GM19463 (cell line): ENCODE results near the gene RBPJL.

ENCODE experiments used
- ATAC-seq: cut with Tn5 transposase; IDR thresholded peaks from one replicate; pipeline ENCODE4 v1.9.1; 2021; ENCODE audit warnings: mild to moderate bottlenecking, moderate library complexity; ENCODE audit not compliant: unreplicated experiment

RBPJL gene

DNA sequence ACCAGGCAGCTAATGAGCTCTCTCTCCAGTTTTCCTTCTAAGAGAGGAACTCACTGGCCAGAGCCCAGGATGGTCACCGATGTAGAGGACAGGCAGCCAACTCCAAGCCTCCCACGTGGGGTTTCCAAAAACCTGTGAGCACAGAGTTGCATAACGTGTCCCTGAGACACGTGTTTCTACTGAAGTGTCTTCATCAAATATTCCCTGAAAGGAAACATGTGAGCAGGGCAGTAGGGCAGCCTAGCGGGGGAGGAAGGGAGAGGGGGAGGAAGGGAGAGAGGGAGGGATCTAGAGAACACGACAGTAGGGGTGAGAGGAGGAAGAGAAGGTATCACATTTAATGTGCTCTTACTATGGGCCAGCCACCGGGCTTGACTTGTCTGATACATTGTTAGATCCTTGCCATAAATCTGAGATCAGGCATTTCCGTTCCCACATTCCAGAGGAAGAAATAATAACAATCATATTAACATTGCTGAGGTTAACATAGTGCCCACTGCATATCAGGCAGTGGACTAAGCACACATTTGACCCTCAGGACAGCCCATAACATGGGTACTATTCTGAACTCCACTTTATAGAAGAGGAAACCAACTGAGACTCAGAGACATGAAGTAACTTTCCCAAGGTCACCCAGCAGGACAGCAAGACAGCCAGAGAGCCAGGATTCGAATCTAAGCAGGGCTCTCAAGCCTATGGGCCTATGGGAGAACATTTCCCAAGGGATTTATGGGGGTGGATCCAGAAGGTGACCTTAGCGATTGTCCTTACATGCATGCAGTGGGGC lies 51.8 kb downstream of the RBPJL start:
- ATAC-seq: no peak

DNA sequence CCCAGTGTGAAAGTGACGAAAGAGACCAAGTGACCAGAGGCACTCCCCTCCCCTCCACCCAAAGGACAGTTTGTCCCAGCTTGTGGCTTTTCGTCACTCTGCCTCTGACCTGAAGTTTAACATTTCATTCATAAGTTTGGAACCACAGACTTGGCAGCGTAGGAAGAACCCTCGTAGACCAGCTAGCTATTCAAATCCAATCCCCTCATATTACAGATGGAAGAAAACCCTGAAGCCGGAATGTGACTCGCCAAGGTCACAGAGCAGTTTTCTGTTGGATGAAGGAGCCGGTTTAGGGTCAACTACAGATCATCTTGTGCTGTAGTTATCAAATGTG lies 52.4 kb downstream of the RBPJL start:
- ATAC-seq: no peak

DNA sequence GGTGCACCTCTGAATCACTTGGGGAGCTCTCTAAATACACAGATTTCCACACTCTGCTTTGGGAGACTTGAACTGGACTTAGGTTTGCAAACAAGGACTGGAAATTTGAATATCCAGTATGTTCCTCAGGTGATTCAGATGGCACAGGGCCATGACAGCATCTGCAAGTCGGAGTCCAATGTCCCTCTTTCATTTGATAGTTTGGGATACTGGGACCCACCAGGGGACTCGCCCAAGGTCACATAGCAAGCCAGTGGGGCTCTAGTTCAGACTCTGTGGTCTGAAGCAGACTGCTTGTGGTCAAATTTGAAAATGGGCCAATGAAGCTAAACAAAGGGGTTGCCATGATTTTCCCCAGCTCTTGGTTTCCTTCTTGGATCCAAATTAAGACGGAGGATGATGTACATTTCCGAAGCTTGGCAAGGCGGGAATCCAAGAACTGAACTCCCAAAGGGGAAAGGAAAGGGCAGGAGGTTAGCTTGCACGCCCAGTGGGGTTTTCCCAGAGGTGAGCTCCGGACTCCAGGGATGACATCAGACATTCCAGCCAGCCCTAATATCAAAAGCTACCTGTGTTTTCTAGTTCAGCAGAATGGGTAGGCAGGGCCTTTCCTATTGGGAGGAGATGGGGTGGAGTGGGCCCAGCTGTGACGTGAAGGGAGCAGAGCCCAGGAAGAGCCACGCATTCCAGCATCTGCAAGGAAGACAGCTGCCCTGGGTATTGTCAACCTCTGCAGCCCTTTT lies 52.9 kb downstream of the RBPJL start:
- no peak for ATAC-seq

DNA sequence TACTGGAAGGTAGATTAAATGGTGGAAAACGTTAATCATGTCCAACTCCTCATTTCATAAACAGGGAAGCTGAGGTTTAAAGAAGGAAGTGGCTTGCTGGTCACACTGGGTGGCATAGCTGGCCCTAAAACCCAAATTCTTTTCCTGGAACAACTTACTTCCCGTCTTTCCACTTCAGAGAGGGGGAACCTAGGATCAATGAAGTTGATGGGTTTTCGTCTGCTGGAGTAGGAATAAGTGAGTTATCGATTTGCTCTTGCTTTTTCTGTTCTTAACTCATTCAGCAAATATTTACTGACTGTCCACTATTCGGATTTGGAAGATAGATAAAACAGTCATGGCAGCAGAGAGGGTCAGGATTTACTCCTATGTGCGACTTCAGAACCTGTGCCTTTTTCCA lies 55.2 kb downstream of the RBPJL start:
- no peak for ATAC-seq

DNA sequence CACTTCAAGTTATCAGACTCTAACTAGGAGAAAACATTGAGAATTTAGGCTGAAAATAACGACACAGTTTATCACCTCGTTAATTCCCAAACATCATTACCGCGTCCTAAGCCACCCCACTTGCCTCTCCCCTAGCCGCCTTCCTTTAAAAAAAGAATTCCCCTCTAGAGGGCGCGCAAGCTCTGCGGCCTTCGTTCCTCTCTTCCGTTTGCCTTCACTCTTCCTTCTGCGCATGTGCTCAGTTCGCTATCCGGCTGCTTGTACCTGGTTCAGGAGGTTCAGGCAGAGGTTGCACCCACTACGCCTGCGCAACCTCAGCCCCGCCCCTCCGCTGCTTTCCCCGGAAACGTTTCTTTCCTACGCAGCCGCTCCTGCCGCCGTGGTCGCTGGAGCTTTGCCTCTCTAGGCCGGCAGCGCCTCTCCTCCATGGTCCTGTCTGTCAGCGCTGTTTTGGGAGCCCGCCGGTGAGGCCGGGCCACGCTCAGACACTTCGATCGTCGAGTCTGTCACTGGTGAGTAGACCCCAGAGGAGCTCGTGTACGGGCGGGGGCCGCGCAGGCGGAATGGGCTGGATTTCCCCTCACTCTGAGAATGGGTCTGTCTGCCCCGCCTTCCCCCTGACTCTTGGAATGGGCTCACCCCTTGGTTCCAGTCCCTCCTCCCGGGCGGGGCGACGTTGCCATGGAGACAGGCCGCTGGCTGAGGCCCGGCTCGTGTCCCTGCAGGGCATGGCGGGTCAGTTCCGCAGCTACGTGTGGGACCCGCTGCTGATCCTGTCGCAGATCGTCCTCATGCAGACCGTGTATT lies 56.4 kb downstream of the RBPJL start, which contains the start of gene SYS1:
Gene SYS1, plus strand, starts transcription at position 353 of the 807 bp plus-strand sequence. Its CDS starts 376 bp downstream, at position 729.
- peak; percentile 75 for ATAC-seq

DNA sequence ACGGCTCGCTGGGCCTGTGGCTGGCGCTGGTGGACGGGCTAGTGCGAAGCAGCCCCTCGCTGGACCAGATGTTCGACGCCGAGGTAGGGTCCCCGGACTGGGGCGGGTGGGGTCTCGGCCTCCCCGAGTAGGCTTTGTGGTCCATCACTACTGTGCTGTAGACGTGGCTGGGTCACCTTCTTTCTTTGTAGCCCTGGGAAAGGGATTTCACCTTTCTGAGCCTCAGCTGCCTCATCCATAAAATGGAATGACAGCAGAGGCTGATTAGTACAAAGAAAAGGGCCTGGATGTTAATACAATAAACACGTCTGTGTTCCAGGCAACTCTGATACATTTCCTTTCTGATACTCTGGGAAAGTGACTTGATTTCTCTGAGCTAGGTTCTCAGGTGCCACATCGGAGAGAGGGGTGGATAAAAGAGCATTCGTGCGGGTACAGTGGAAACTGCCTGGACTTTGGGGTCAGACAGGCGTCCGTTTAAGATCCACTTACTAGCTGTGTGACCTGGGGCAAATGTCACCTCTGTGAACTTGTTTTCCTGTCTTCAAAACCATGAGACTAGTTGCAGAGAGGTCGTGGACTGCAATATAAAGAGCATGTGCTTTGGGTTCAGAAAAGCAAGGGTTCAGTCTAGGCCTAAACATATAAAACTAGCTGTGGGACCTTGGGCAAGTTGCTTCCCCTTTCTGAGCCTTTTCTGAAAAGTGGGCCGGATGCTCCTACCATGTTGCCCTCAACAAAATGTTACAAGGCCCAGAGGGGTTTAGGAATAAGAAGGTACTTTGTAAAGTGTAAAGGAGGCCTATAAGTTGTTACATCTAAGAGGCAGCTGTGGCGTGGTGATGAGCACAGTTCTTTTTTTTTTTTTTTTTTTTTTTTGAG lies 57.2 kb downstream of the RBPJL start:
- no peak for ATAC-seq

DNA sequence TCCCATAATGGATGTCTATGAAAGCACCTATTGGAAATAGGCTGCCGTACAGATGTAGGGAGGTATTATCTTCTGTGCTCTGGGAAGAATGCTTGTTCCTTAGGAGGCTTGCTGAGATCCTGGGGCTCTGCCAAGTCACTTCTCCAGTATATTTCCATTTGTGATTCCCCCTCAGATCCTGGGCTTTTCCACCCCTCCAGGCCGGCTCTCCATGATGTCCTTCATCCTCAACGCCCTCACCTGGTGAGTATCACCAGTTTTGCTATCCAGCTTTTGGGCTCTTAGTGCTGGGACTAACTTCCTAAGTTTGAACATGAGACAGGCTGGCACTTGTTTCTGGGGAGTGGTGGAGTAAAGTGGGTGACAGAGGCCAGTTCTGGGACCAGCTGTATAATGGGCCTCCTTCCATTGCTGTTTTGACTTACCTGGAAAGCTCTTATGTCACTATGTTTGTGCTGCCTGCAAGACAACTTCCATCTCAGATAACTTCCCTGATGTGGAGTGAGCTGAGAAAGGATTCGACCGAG lies 58.9 kb downstream of the RBPJL start:
- ATAC-seq: no peak

DNA sequence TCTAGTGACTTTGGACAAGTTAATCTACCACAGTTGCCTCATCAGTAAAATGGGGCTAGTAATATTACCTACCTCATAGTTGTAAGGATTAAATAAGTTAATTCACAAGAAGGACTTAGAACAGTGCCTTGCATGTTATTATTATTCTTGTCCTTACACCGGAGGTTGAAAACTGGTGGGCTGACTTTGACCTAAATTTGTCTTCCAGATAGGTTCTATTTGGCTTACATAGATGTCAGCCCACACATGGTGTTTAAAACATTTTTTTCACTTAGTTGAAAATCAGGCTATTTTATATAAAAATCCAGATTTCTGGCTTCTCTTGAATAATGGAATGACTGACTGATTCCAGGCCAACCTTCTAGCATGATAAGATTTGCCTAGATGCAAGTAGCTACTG lies 59.6 kb downstream of the RBPJL start:
- ATAC-seq: no peak

DNA sequence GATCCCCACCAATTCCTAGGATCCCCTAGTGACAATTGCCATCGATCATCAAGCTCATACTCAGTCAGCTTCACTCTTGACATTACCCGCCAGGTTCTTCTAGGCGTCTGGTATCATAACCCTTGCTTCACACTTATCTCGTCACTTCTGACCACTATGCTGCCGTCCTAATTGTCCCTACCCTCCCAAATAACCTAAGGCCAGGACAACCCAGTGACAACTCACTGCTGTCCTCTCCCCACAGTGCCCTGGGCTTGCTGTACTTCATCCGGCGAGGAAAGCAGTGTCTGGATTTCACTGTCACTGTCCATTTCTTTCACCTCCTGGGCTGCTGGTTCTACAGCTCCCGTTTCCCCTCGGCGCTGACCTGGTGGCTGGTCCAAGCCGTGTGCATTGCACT lies 60.0 kb downstream of the RBPJL start:
- no peak for ATAC-seq

DNA sequence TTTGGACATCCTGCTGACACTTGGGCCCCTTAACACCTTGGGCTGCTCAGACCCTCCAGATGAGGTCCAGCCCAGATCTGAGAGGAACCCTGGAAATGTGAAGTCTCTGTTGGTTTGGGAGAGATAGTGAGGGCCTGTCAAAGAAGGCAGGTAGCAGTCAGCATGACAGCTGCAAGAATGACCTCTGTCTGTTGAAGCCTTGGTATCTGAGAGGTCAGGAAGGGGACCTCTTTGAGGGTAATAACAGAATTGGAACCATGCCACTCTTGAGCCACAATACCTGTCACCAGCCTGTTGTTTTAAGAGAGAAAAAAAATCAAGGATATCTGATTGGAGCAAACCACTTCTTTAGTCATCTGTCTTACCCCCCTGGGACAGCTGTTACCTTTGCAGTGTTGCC lies 60.5 kb downstream of the RBPJL start:
- no peak for ATAC-seq
